ENCODE data around the gene COX4I1.

- no peak for TF ChIP-seq EZH2 (IDR thresholded peaks at IDR 0.05; ENCODE audit: borderline replicate concordance, low read depth, low read length, severe bottlenecking)
- TF ChIP-seq CTCF (IDR thresholded peaks at IDR 0.05; ENCODE audit: borderline replicate concordance, extremely low read depth, low read length, poor library complexity, severe bottlenecking), result no peak
Measured at GRCh38 chr16:85780281-85780680, 19.2 kb upstream of the COX4I1 start.

Data from DND-41 (cell line).